ENCODE data around the gene CPB1. TPM values are rescaled to one million over a fixed set of nuclear protein-coding genes. Genes with fewer than 3 reads are reported as not detected.
A peak's percentile ranks its signal among the peaks of the same experiment; 100 is the strongest.

CPB1 gene
- total and polyA plus RNA-seq, 7 donors: 0.59 to 6.2 (median 1.6) TPM; not detected in 1

GRCh38 chr3:148857316-148857715 is 29.7 kb downstream of the CPB1 start:
- no peaks in the 10 kb centered on the region for H3K27me3 ChIP-seq (ENCODE audit: insufficient read depth in 3 of 3, low read length in 2 of 3)
- no peak overlapping the region for H3K27ac ChIP-seq
- no peak for TF ChIP-seq CTCF (IDR thresholded peaks at IDR 0.05)
- ATAC-seq: no peak
- no peaks in the 10 kb centered on the region for H3K9me3 ChIP-seq
- intact Hi-C loops (cut with DNase I): loop anchor here in 1 of 2 donors (10.0 kb wide), 1 partner anchor 387 kb away; no protein-coding TSS in a partner anchor
- no peaks in the 10 kb centered on the region for H3K36me3 ChIP-seq (ENCODE audit: insufficient read depth in 1 of 2, low read depth in 1 of 2)
- DNase-seq: no peak
- WGBS, 3 donors: 48 to 82% (median 57%) methylated on average over 4 of the region's 4 CpGs
- H3K4me1 ChIP-seq: peaks cover 2% of the 10 kb centered on the region
- H3K4me3 ChIP-seq: no peak overlapping the region

GRCh38 chr3:148861277-148861869 is 33.8 kb downstream of the CPB1 start:
- H3K4me1 ChIP-seq: peaks cover 16% of the 10 kb centered on the region
- 0 to 3% (median 0%) methylated on average over 1 of the region's 1 CpG for WGBS, 3 donors
- intact Hi-C loops (cut with DNase I): loop anchor here (2.0 to 10.0 kb wide), 4 partner anchors 81 to 413 kb away; no protein-coding TSS in a partner anchor
- H3K9me3 ChIP-seq: no peaks in the 10 kb centered on the region
- H3K4me3 ChIP-seq: no peak overlapping the region
- H3K27me3 ChIP-seq (ENCODE audit: insufficient read depth in 3 of 3, low read length in 2 of 3): no peaks in the 10 kb centered on the region
- no peaks in the 10 kb centered on the region for H3K36me3 ChIP-seq (ENCODE audit: insufficient read depth in 1 of 2, low read depth in 1 of 2)
- TF ChIP-seq CTCF (IDR thresholded peaks at IDR 0.05): peak; percentile 78
- DNase-seq (no peak), ATAC-seq (peak in 3 of 4 donors; percentile 73 to 91 (median 81))
- H3K27ac ChIP-seq: no peak overlapping the region

DNA sequence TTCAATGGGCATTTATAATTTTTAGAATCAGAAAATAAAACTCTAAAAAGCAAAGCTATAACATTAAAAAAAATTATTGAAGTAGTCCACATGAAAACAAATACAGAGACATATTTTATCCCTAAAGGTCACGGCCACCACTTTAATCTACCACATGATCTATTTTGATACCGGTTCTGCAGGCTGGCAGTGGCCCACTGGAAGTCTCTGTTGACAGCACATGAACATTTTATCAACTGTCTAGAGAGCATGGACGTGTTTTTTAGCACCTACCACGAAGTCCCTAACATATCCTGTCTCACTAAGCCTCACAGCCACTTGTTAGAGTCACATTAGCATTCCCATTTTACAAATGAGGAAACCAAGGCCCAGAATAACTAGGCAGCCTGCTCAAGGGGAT is 35.7 kb downstream of the CPB1 start:
- DNase-seq (no peak), ATAC-seq (peak in 3 of 4 donors; percentile 34 to 55 (median 34))
- no peak overlapping the region for H3K4me3 ChIP-seq
- H3K27me3 ChIP-seq (ENCODE audit: insufficient read depth in 3 of 3, low read length in 2 of 3): no peaks in the 10 kb centered on the region
- peaks cover 16% of the 10 kb centered on the region for H3K4me1 ChIP-seq
- TF ChIP-seq CTCF (IDR thresholded peaks at IDR 0.05): no peak
- H3K9me3 ChIP-seq: no peaks in the 10 kb centered on the region
- intact Hi-C loops (cut with DNase I): loop anchor here (5.0 to 10.0 kb wide), 2 partner anchors 409 to 412 kb away; no protein-coding TSS in a partner anchor
- no peaks in the 10 kb centered on the region for H3K36me3 ChIP-seq (ENCODE audit: insufficient read depth in 1 of 2, low read depth in 1 of 2)
- 12 to 24% (median 13%) methylated on average over 4 of the region's 4 CpGs for WGBS, 3 donors
- no peak overlapping the region for H3K27ac ChIP-seq

DNA sequence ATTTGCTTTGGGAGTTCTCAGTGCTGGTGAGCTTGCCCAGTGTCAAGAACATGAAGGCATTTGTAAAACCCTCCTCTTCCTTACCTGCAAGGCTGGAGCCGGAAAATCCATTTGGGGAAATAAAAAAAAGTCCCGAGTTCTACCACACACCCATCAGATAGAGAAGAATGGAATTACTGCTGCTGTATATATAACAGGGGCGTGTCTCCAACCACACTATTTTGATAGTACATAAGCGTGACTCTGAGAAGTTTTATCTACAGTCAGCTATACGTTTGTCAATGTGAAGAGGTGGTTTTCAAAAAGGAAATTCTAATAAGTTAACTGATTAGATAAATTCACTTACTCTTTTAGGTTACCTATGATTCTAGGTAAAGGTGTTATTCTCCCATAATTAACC is 36.2 kb downstream of the CPB1 start:
- H3K27ac ChIP-seq: no peak overlapping the region
- H3K36me3 ChIP-seq (ENCODE audit: insufficient read depth in 1 of 2, low read depth in 1 of 2): no peaks in the 10 kb centered on the region
- WGBS, 3 donors: 82 to 89% (median 85%) methylated on average over 5 of the region's 5 CpGs
- DNase-seq: no peak
- no peak overlapping the region for H3K4me3 ChIP-seq
- H3K27me3 ChIP-seq (ENCODE audit: insufficient read depth in 3 of 3, low read length in 2 of 3): no peaks in the 10 kb centered on the region
- intact Hi-C loops (cut with DNase I): loop anchor here (5.0 to 10.0 kb wide), 2 partner anchors 408 to 411 kb away; no protein-coding TSS in a partner anchor
- TF ChIP-seq CTCF (IDR thresholded peaks at IDR 0.05): no peak
- no peaks in the 10 kb centered on the region for H3K9me3 ChIP-seq
- ATAC-seq: no peak
- peaks cover 16% of the 10 kb centered on the region for H3K4me1 ChIP-seq

All from psoas muscle (tissue), 8 donors.